Raji (cell line): Measurements from ENCODE around the gene MICAL1.

ENCODE experiments used
- POLR2A ChIP-seq: IDR thresholded peaks from 2 replicates; pipeline ENCODE4 v1.6.1; 2011; ENCODE audit warnings: low read depth, low read length, control low read depth; ENCODE audit not compliant: insufficient read depth

Gene MICAL1

DNA sequence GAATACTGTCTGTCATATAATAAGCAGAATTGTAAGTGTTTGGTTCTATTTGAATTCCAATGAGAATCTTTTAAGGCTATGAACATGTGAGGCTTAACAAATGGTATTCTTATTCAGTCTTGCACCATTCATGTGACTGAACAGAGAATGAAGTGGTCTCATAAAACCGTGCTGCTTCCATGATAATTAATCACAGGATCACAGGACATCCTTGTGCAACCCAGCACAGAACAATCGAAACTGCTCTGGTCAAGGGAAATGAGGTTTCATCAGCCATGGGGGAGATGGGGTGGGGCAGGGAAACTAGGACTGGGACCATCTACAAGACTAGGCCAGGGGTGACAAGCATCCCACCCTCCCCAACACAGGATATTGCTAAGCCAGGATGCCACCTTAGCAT, 21.1 kb downstream of the MICAL1 start:
- no peak for TF ChIP-seq POLR2A

GRCh38 chr6:109429496-109429895, 26.1 kb downstream of the MICAL1 start:
- TF ChIP-seq POLR2A: no peak

DNA sequence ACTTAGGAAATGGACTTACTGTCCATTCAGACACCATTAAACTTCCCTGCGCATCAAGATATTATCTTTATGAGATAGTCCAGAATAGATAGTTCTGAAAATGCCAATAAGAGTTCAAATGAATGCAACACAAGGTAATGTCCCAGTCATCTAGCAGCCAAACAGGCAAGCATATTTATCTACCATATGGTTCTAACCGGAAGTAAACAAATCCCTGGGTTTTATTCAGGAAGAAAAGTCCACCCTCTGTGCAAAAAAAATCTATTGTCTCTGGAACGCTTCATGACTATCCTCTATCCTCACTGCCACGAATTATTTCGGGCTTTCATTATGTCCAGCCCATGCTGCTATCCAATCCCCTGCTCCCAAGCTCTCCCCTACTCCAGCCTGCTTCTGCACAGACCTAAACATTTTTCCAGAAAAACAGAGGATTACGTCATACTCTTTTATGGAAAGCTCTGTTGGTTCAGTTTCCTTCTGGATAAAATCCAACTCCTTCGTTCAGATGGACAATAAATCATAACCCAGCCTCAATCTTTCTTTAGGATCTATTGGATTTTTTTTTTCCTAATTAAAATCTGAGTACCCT, 26.6 kb downstream of the MICAL1 start:
- TF ChIP-seq POLR2A: no peak

- TF ChIP-seq POLR2A: no peak
Observed at GRCh38 chr6:109424946-109425345, 30.6 kb downstream of the MICAL1 start.

GRCh38 chr6:109421184-109421583, 34.4 kb downstream of the MICAL1 start:
- TF ChIP-seq POLR2A: no peak

DNA sequence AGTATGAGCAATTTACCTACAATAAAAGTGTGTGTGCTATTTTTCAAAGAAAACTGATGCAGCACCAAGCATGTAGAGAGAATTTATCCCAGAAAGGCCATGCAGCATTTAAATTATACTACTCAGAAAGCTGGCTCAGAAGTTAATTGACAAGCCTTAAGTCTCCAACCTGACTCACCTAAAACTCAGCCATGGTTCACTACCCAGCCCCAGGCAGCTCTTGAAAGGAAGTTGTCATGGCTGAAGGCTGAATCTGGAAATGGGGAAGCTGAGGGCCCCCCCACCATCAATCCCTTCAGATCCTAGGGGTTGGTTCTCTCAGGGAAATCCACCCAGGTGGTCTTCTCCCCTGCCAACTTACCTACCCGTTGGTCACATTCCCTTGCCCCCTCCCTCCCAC, 34.8 kb downstream of the MICAL1 start:
- no peak for TF ChIP-seq POLR2A

GRCh38 chr6:109417646-109418045, 37.9 kb downstream of the MICAL1 start:
- no peak for TF ChIP-seq POLR2A

GRCh38 chr6:109411034-109411433, 44.5 kb downstream of the MICAL1 start:
- TF ChIP-seq POLR2A: no peak

GRCh38 chr6:109406196-109406595, 49.4 kb downstream of the MICAL1 start:
- no peak for TF ChIP-seq POLR2A

DNA sequence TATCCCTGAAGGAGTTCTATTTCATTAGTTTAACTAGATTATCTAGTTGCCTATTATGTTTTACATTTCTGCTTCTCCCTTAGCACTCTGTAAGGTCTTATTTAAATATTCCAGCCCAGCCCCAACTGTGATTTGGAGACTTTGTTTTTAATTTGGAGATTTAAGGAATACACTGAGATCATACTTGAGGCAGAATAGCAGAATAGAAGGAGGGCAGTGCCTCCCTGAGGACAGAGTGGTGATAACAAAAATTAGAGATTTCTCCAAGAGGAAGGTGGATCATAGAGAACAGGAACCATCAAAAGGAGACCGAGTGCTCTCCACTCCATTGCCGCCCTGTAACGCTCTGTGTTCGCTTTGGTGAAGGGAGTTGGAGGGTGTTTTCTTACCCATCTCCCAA, 58.6 kb downstream of the MICAL1 start:
- TF ChIP-seq POLR2A: no peak

DNA sequence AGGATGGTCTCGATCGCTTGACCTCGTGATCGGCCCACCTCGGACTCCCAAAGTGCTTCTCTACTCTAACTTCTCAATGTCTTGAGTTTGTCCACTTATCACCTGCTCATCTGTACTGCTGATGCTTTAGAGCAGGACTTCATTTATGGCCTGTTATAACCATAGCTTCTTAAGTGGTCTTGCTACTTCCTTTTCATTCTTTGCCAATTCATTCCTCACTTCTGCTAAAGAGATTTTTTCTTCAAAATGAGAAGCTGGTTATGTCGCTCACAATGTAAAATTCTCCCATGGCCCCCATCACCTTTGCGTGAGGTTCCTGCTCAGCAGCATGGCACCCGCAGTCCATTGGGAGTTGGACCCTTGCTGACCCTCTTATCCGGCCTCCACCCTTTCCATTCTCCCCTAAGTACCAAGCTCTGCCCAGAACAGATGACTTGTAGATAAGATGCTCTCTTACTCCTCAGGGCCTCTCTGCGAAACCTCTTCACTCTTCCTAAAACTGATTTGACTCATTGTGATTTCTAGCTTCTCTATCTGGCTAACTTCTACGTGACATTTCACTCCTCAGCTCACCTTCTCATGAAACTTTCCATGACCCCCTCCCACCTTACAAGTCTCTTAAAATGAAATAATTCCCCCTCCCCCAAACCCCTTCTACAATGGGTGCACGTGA, 59.4 kb downstream of the MICAL1 start:
- TF ChIP-seq POLR2A: no peak
